GM18873 (cell line): ENCODE data around the gene ZNF264.
A peak's percentile ranks its signal among the peaks of the same experiment; 100 is the strongest.
"Not testable (repeated sequence)": the region's sequence is repeated elsewhere in the genome, so short reads cannot be mapped to it uniquely, and the experiment has no call there.

ENCODE experiments used
- ATAC-seq: cut with Tn5 transposase; IDR thresholded peaks from one replicate; pipeline ENCODE4 v1.9.1; 2021; ENCODE audit warnings: mild to moderate bottlenecking, moderate library complexity, moderate number of reproducible peaks; ENCODE audit not compliant: unreplicated experiment, low FRiP score

Gene ZNF264

DNA sequence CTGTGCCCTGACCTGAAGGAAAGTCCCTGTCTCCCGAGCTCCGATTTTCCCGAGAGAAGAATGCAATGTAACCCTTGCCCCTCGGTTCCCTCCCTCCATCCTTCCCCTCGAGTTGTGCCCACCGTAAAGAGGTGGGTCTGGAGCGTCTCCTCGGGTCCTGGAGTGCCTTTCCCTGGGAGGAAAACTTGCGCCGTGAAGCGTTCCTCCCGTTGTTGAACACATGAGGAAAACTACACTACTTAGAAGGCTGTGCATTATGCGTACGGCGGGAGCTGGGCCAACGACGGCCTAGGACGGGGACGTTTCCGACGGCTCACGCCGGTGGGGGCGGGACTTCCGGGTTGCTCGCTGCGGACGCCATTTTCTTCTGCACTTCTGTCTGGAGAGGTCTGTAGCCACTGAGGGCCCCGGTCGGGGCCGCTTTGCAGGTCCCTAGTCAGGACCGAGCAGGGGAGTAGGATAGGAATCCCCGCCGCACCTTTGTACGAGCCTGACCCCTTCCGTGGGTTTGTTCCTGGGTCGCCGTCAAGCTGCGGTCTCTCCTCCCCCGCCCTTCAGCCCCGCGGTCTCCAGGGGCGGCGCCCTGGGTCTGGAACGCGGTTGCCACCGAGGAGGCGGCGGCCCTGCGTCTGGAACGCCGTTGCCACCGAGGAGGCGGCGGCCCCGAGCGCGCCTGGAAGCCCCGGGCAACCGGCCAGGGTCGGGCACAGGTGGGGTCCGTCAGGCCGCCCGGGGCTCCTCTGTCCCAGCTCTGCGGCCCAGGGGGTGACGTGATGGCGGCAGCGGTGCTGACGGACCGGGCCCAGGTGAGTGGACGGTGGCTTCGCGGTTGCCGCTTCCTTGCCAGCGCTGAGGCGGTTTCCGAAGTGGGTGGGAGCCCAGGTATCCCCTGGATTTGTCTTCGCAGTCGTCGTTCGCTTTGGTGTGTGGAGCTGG lies at the start of gene ZNF264:
ZNF264 (plus strand) TSS at position 360 of the 936 bp plus-strand sequence; CDS start at position 774, 414 bp downstream.
- ATAC-seq, result peak; percentile 64

GRCh38 chr19:57141699-57142098 lies 49.6 kb upstream of the ZNF264 start:
- no peak for ATAC-seq

DNA sequence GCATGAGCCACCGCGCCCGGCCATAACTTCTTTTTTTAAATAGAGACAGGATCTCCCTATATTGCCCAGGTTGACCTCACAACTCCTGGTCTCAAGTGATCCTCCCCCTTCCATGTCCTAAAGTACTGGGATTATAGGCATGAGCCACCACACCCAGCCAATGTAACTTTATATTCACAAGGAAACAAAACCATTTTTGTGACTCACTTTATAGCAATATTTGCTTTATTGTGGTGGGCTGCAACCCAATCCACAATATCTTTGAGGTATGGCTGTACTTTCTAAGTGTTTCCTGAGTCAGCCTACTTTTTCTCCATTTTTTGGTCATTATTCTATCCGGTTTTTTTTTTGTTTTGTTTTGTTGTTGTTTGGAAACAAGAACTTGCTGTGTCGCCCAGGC lies 38.4 kb upstream of the ZNF264 start:
- no peak for ATAC-seq

DNA sequence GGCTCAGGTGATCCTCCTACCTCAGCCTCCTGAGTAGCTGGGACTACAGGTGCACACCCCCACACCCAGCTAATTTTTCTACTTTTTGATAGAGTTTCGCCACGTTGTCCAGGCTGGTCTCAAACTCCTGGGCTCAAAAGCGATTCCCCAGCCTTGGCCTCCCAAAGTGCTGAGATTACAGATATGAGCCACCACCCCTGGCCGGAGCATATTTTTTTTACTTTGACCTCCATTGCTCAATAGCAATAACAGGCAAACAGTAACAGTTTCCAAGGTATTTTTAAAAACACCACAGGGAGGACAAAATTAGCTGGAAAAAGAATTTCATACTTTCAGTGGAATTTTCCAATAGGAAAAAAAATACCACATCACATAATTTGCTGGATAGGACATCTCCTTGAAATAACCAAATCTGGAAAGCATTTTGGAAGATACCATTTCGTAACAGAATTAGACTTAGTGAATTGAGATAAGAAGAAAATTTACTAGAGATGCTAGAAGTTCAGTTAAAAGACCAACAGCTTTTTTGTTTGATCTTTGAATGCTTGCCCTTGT lies 29.2 kb upstream of the ZNF264 start:
- ATAC-seq, result no peak

- ATAC-seq, result no peak
Measured at GRCh38 chr19:57165846-57166245, 25.5 kb upstream of the ZNF264 start.

DNA sequence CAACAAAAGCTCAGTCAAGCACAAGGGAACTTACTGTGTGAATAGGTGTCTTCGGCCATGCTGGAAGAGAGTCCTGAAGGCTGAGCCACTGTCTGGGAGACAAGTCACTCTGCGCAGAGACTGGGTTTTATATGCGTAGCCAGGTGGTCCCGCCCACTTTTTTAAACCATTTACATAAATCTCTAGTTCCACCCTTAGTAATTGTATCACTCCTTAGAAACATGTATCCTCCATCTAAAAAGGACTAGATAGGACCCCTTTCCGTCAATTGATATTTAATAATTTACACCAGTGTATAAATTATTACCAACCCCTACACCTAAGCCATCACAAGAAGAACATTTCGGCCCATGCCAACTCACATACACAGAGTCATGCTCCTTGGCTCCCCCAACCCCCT lies 23.9 kb upstream of the ZNF264 start, which contains the start of gene DUXA:
DUXA (minus strand) TSS at position 101 of the 400 bp plus-strand sequence; CDS start at position 59, 42 bp downstream.
- ATAC-seq, result no peak

DNA sequence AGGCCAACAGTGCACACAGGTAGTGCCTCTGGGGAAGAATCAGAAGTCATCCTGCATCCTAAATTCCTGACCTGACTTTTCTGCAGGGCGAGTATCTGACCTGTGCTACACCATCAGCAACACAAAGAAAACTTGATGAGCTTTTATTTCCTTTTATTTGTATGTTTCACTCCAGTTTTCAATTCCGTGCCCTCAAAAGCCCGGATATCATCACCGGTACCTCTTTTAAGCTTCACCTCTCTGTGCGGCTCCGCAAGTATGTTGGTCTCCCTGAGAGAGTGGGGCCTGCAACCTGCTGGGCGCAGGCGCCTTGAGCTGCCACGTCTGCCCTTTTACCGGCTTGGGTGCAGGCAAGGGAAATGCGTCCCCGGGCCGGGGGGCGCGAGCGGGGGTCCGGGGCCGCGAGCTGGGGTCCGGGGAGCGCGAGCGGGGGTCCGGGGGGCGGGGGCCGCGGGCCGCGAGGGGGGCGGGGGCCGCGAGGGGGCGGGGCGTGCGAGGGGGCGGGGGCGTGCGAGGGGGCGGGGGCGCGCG lies 19.7 kb upstream of the ZNF264 start:
- ATAC-seq, result no peak

- ATAC-seq, result no peak
Measured at GRCh38 chr19:57190301-57190700, 999 bp upstream of the ZNF264 start.

GRCh38 chr19:57192077-57192420 lies 749 bp downstream of the ZNF264 start:
- no peak for ATAC-seq

GRCh38 chr19:57192993-57193392 lies 1.7 kb downstream of the ZNF264 start:
- ATAC-seq, result no peak

DNA sequence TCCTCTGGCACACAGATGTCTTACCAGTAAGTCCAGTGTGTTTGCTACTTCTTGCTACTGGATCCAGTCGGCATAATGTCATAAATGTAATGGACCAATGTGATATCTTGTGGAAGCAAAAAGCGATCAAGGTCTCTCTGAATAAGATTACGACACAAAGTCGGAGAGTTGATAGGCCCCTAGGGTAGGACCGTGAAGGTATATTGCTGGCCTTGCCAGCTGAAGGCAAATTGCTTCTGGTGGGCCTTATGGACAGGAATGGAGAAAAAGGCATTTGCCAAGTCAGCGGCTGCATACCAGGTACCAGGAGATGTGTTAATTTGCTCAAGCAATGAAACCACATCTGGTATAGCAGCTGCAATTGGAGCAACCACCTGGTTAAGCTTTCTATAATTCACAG lies 6.6 kb downstream of the ZNF264 start:
- not testable (repeated sequence) for ATAC-seq

DNA sequence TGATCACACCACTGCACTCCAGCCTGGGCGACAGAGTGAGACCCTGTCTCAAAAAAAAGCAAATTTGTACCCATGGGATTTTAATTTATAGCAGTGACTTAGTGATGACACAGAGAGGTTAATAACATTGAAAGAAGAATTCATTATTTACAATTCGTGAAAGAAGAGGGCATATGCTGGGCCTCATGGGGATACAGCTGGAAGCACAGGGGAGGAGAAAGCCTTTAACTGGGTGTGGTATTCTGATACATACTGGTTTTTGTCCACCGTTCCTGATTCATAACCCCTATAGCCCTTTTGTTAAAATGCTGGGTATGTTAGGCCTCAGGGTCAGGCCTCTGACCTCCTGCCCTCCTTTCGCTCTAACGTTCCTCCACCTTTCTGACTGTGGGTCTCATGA lies 10.9 kb downstream of the ZNF264 start:
- no peak for ATAC-seq

DNA sequence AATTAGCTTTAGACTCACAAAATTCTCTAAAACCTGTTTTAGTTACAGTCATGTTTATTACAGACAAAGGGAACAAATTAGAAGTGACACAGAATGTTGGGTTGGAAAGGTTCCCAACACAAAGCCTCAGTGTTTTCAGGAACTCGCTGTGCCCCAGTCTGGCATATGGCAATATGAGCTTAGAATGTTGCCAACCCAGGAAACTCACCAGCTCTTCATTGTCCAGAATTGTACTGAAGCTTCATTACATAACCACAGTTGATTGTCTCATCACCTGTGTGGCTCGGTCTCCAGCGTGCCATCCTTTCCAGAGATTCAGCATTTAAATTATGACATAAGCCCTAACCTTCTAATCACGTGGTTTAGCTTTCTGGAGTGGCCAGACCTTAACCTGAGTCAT lies 19.1 kb downstream of the ZNF264 start:
- ATAC-seq, result no peak

- ATAC-seq, result no peak
Measured at GRCh38 chr19:57212109-57212508, 20.8 kb downstream of the ZNF264 start.

- ATAC-seq, result no peak
Measured at GRCh38 chr19:57227502-57227901, 36.2 kb downstream of the ZNF264 start.

DNA sequence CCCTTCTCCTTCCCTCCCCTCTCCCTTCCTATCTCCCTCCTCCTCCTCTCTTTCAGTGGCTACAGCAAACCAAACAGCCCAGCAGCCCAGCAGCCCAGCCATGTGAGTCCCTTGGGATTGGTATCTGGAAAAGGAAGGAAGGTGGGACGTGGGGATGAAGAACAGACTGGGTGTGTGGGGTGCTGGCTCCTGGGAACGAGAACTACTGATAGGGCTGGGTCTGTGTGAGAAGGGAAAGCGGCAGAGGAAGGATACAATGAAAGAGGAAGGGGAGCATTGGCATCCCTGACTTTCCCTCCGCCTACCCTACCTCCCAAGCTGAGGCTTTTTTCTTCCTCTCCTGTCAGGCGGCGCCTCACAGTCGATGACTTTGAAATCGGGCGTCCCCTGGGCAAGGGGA lies 40.4 kb downstream of the ZNF264 start:
- ATAC-seq, result no peak

GRCh38 chr19:57233207-57233606 lies 41.9 kb downstream of the ZNF264 start:
- ATAC-seq, result no peak

DNA sequence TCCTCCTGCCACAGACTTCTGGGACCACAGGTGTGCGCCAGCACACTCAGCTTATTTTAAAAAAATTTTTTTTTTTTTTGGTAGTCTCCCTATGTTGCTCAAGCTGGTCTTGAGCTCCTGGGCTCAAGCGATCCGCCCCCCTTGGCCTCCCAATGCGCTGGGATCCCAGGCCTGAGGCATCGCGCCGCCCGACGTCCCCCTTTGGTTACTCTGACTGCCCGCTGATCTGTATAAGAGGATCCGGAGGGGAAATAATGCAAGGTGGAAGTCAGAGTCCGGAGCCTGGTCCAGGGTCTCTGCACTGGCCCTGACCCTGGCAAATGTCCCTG lies 48.6 kb downstream of the ZNF264 start:
- peak; percentile 3 for ATAC-seq

DNA sequence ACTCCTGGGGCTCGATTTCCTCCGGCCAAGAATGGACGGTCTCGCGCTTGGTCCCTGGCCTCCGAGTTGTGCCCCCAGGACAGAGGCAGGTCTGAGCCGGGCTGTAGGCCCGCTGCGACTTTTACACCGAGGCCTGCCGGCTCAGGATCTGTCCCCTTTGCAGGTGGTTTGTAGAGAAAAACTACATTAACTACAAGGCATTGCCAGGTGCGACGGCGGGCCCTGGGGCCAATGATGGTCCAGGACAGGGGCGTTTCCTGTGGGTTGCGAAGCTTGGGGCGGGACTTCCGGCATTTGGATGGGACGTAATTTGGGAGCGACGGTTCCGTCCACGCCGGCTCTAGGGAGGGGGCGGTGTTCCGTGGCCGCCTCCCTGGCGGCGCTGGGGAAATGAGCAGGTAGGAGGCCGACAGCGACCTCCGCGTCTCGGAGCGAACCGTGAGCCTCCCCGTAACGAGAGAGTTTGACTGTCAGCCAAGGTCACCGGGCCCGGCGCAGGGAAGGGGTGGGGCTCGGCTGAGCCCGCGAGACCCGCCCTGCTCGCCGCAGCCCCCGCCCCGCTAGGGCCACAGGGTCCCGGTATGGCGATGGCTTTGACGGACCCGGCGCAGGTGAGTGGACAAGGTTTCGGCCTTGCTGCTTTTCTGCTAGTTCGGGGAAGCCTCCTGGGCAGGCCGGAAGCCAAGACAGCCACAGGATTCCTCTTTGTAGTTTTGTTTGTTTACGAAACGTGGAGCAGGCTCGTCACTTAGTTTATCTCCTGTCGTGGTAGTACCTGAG lies 49.2 kb downstream of the ZNF264 start, which contains the start of gene ZNF805:
ZNF805 (plus strand) TSS at position 322 of the 780 bp plus-strand sequence; CDS start at position 582, 260 bp downstream.
- peak; percentile 80 for ATAC-seq

DNA sequence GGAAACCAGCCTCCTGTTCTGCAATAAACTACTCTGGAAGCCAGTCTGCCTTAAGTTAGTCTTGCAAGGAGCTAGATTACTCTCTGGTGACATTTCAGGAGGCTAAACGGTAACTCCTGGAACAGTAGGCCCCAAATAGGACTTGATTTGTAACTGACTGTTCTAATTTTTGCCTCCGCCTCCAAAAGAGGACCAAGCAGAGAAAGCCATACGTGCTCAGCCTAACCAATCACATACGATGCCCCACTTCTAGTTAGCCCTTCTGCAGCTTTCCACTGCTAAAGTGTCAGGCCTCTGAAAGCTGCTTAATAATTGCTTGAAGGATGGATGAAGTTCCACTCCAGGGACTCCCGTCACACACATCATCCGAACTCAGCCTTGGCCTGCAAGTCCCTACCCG lies 49.9 kb downstream of the ZNF264 start:
- no peak for ATAC-seq

DNA sequence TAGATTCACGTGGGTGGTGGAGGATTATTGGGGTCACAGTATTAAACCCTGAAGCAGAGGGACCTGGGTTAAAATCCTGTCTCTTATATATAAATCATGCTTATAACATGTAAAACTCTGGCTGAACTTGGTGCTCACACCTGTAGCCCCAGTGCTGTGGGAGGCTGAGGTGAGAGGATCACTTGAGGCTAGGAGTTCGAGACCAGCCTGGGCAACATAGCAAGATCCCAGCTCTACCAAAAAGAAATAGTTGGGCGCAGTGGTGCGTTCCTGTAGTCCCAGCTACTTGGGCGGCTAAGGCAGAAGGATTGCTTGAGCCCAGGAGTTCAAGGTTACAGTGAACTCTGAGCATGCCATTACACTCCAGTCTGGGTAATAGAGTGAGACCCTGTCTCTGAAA lies 51.5 kb downstream of the ZNF264 start:
- ATAC-seq, result no peak
